GM12878 (cell line): ENCODE measurements around the gene CDHR2. TPM values are rescaled to one million over a fixed set of nuclear protein-coding genes. Genes with fewer than 3 reads are reported as not detected.

Source experiments
- ATAC-seq: fragments of 200-7000 bp; cut with Tn5 transposase; 3 replicates; pipeline ENCODE4 v1.9.1; 2020; ENCODE audit warnings: mild to moderate bottlenecking, moderate library complexity
- BruUV-seq: library from RNA; stranded (reverse); fragments of 400-500 nt; replicated peaks from 2 replicates; lab custom pipeline; 2021; lab: Mats Ljungman, UMichigan
- CTCF ChIA-PET: fragments of 300-600 bp; sonication (Branson Sonifier 250); formaldehyde crosslinking; extraction: SDS; loops from one replicate; lab custom pipeline; 2021; ENCODE audit warnings: inconsistent platforms; lab: Yijun Ruan, JAX
- POLR2A ChIA-PET: fragments of 350-600 bp; formaldehyde crosslinking; extraction: SDS; loops from one replicate; lab custom pipeline; 2021; ENCODE audit warnings: inconsistent platforms; lab: Charles Lee
- RAD21 ChIA-PET: fragments of 300-600 bp; sonication (Branson Sonifier 250); formaldehyde crosslinking; loops from one replicate; lab custom pipeline; 2023; ENCODE audit warnings: antibody characterized with exemption; ENCODE audit not compliant: unreplicated experiment; lab: Charles Lee
- SMC1A ChIA-PET: fragments of 300-600 bp; sonication (Branson Sonifier 250); formaldehyde crosslinking; loops from one replicate; lab custom pipeline; 2023; ENCODE audit not compliant: unreplicated experiment, uncharacterized antibody; lab: Charles Lee
- DNase-seq: peaks from one replicate; pipeline ENCODE4 v3.0.0-alpha.2; 2011; ENCODE audit warnings: low read depth, low spot score
- FAIRE-seq: peaks from 3 replicates; lab custom pipeline; 2011; peaks lifted over from hg19 to GRCh38; lab: Jason Lieb, UNC
- H2AFZ ChIP-seq: 2 replicates; pipeline ENCODE4 v1.6.0; 2011; ENCODE audit warnings: low read depth, low read length, control low read depth; ENCODE audit not compliant: control insufficient read depth
- H3K27ac ChIP-seq: 2 replicates; pipeline ENCODE4 v1.5.1; 2011; ENCODE audit warnings: control low read depth; ENCODE audit not compliant: control insufficient read depth, insufficient read depth
- H3K27me3 ChIP-seq, 2 experiments: replicated peaks in 1 of 2; 2 replicates each; pipeline versions ENCODE4 v1.6.0 to v1.6.1; 2011; ENCODE audit warnings: low read length in 1 of 2; ENCODE audit not compliant: control insufficient read depth in 2 of 2, insufficient read depth in 2 of 2
- H3K36me3 ChIP-seq, 2 experiments: 2 replicates each; pipeline ENCODE4 v1.5.1; 2011; ENCODE audit warnings: low read length in 1 of 2; ENCODE audit not compliant: control insufficient read depth in 2 of 2, insufficient read depth in 2 of 2
- H3K4me1 ChIP-seq: 2 replicates; pipeline ENCODE4 v1.6.1; 2011; ENCODE audit warnings: mild to moderate bottlenecking, low read length, moderate library complexity, mixed read lengths; ENCODE audit not compliant: control insufficient read depth, insufficient read depth
- H3K4me2 ChIP-seq: 2 replicates; pipeline ENCODE4 v1.6.0; 2011; ENCODE audit warnings: control low read depth; ENCODE audit not compliant: control insufficient read depth, insufficient read depth
- H3K4me3 ChIP-seq: fragments of 200-600 bp; sonication (generic); 2 replicates; pipeline ENCODE4 v1.5.1; 2016
- H3K79me2 ChIP-seq: 2 replicates; pipeline ENCODE4 v1.6.0; 2011; ENCODE audit warnings: low read length; ENCODE audit not compliant: control insufficient read depth, insufficient read depth
- H3K9ac ChIP-seq: 2 replicates; pipeline ENCODE4 v1.8.0; 2011; ENCODE audit warnings: low read length, control low read depth, mixed read lengths; ENCODE audit not compliant: control insufficient read depth, insufficient read depth
- H3K9me3 ChIP-seq: replicated peaks from 3 replicates; pipeline ENCODE4 v1.5.1; 2011; ENCODE audit warnings: mild to moderate bottlenecking, low read length; ENCODE audit not compliant: control insufficient read depth, insufficient read depth
- H4K20me1 ChIP-seq: 2 replicates; pipeline ENCODE4 v1.6.0; 2011; ENCODE audit not compliant: control insufficient read depth, insufficient read depth
- CBFB ChIP-seq: IDR thresholded peaks from 2 replicates; pipeline ENCODE4 v1.6.1; 2016; ENCODE audit warnings: antibody characterized with exemption, low read depth
- ETV6 ChIP-seq, 2 experiments: fragments of 450-650 bp in 1 of 2; IDR thresholded peaks in 1 of 2; conservative IDR thresholded peaks in 1 of 2; 2 replicates each; pipeline ENCODE4 v1.6.1; 2014; ENCODE audit warnings: antibody characterized with exemption in 1 of 2, borderline replicate concordance in 1 of 2, low read depth in 1 of 2, mild to moderate bottlenecking in 1 of 2, moderate library complexity in 1 of 2
- EZH2 ChIP-seq: IDR thresholded peaks from 2 replicates; pipeline ENCODE4 v1.6.1; 2012; ENCODE audit warnings: low read depth, mild to moderate bottlenecking, control low read depth, inconsistent platforms, low read length, borderline replicate concordance; ENCODE audit not compliant: control insufficient read depth
- FOXK2 ChIP-seq: fragments of 450-650 bp; IDR thresholded peaks from 2 replicates; pipeline ENCODE4 v1.6.1; 2017; ENCODE audit warnings: mild to moderate bottlenecking, moderate library complexity
- MEF2A ChIP-seq: IDR thresholded peaks from 2 replicates; pipeline ENCODE4 v1.6.1; 2011; ENCODE audit warnings: low read depth, mild to moderate bottlenecking, low read length, moderate library complexity; ENCODE audit not compliant: insufficient read depth
- NR2C2 ChIP-seq: IDR thresholded peaks from 2 replicates; pipeline ENCODE4 v1.6.1; 2011; ENCODE audit warnings: borderline replicate concordance, low read depth; ENCODE audit not compliant: control insufficient read depth, insufficient read length
- SMAD1 ChIP-seq: fragments of 450-650 bp; IDR thresholded peaks from 2 replicates; pipeline ENCODE4 v1.6.1; 2018; ENCODE audit warnings: mild to moderate bottlenecking, low read depth; ENCODE audit not compliant: partially characterized antibody
- SRF ChIP-seq, 2 experiments: IDR thresholded peaks; 2 replicates each; pipeline ENCODE4 v1.6.1; 2011; ENCODE audit warnings: low read depth in 2 of 2, low read length in 2 of 2, mild to moderate bottlenecking in 1 of 2, moderate library complexity in 1 of 2
- WGBS: methylation state at CpG from one replicate; pipeline ENCODE4 v1.1.6; 2016; ENCODE audit warnings: low lambda C conversion rate; ENCODE audit not compliant: insufficient replicate concordance, insufficient coverage; ENCODE audit errors: missing lambda C conversion rate; 5-methylcytosine and 5-hydroxymethylcytosine counted together
- in situ Hi-C: fragments of 300-500 bp; cut with MboI; formaldehyde crosslinking; loops from 9 replicates; pipeline ENCODE4 v1.14.3; 2018; ENCODE audit warnings: mixed read lengths
- intact Hi-C: fragments of 100-400 bp; cut with micrococcal nuclease; formaldehyde crosslinking; loops from one replicate; pipeline ENCODE4 v1.14.2; 2022; ENCODE audit not compliant: unreplicated experiment
- polyA plus RNA-seq, 11 experiments: library from polyadenylated mRNA; depleted of rRNA in 4 of 11; unstranded in 6 of 11; stranded (reverse) in 5 of 11; fragments of >200 nt; fragmentation: Nextera tagmentation in 4 of 11; fragmentation: Illumina TruSeq in 1 of 11; extraction: Ambion mirVana in 4 of 11; extraction: Trizol in 1 of 11; gene quantifications; 1 replicate in 1 of 11; 2 replicates in 10 of 11; pipeline versions ENCODE4 v1.2.1 to v1.2.3, GENCODE V29; 2011 to 2016; ENCODE audit warnings: inconsistent platforms in 2 of 11, missing spikeins in 2 of 11, low read depth in 1 of 11
- total RNA-seq, 4 experiments: library from RNA; depleted of rRNA in 3 of 4; stranded (reverse); fragments of >200 nt in 3 of 4; fragmentation: Illumina TruSeq in 1 of 4; extraction: Trizol in 1 of 4; gene quantifications; 2 replicates each; pipeline versions ENCODE4 v1.2.1 to v1.2.3, GENCODE V29; 2013 to 2021
- TF ChIP-seq, protein P1 (sequence below): IDR thresholded peaks from 2 replicates; pipeline ENCODE4 v1.6.1; 2012; ENCODE audit warnings: low read depth, low read length, improper control_type of control experiment
- TF ChIP-seq, protein P2 (sequence below): IDR thresholded peaks from 2 replicates; pipeline ENCODE4 v1.6.1; 2012; ENCODE audit warnings: low read depth, low read length, improper control_type of control experiment

CDHR2 gene
- total and polyA plus RNA-seq, 10 of the 15 experiments (the other 5 are each of a cell fraction or from before 2014, with no cell fraction given) = 0.03 to 0.46 (median 0.06) TPM; not detected in 5

DNA sequence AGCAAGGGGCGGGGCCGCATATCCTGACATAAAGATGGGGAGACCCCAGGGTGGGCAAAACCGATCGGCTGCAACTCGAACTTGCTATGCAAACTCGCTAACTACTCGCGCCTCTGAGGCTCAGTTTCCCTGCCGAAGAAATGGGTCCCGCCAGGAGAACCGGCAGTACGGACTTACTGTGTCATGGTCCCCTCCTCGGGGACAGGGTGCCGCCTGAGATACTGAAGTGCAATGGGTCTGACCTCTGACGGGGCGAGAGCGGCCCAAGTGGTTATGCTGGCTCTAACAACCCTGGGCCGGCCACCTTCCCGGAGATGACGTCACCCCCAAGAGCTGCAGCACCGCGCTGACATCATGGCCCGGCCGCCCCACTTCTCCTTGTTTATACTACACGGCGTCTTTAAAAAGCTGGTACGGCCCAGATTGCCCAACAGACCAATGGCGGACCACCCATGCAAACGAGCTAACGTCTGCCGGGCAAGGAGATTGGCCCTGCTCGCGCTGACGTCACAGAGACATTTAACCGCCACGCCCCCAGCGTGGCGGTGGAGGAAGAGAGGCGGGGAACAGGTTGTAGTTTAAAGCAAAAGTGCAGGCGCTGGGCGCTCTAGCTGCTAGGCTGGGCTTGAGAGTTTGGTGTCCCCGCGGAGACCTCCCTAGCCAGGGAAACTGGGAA is 11.4 kb upstream of the CDHR2 start (continued):
- TF ChIP-seq ETV6 (conservative IDR thresholded peaks at IDR 0.05 in 1 of 2, IDR thresholded peaks at IDR 0.05 in 1 of 2; ENCODE audit: borderline replicate concordance in 1 of 2, low read depth in 1 of 2) (no peak), MEF2A (no peak), CBFB (no peak), SRF (IDR thresholded peaks at IDR 0.05; ENCODE audit: low read depth in 2 of 2, low read length in 2 of 2) (no peak), FOXK2 (peak; percentile 91), EZH2 (no peak)
- TF ChIP-seq, protein P1, sequence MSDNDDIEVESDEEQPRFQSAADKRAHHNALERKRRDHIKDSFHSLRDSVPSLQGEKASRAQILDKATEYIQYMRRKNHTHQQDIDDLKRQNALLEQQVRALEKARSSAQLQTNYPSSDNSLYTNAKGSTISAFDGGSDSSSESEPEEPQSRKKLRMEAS = no peak; the same call in 1 of the 2 replicates

DNA sequence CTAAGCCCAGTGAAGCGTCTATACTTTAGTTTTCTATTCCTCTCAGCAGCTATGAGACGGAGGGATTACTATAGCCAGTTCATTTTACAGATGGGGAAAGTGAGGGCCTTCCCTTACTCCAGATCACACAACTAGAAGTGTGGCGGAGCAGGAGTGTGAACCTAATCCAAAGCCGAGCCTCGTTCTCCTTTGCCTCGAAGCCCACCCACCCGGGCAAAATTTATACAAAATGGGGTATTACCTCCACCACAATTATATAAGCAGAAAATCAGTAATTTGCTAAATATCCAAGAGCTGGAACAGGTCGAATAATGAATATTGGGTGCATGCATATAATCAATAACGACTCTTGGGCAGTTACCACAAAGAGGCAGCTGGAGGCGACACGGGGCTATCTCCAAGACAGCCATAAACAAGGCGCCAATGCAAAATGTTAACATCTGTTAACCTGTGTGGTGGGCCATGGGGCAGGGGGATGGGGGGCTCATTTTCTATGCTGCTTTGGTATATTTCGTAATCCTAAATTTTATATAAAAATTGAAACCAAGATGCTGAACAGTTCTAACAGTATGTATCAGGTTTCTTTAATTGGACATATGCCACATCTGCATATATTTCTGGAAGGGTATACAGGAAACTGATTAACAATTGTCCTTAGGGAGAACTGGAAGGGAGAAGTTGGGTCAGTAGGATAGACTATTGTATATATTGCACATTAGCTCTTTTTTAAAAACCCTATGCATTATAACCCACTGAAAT is 10.7 kb upstream of the CDHR2 start:
- WGBS = 25% methylated on average over 13 of the region's 13 CpGs
- H3K4me3 ChIP-seq = peak overlapping the region; percentile 41; the same call in 1 of the 2 replicates
- ChIA-PET CTCF (interaction anchor here (0.8 to 2.6 kb wide), 7 partner anchors 32 to 808 kb away, joined by 3 to 22 read pairs (median 3); partner anchors contain the start of gene FAF2), POLR2A (interaction anchor here (0.6 to 3.7 kb wide), 4 partner anchors 90 to 888 kb away, joined by 3 to 16 read pairs (median 8); partner anchors contain the start of genes FAF2, GRK6, KIAA1191 and TSPAN17), SMC1A (interaction anchor here (1.1 to 2.6 kb wide), 5 partner anchors 86 to 809 kb away, joined by 3 to 8 read pairs (median 4); partner anchors contain the start of gene FAF2), RAD21 (interaction anchor here (0.8 to 2.5 kb wide), 7 partner anchors 56 to 177 kb away, joined by 3 to 9 read pairs (median 7); partner anchors contain the start of genes CLTB, FAF2, KIAA1191 and TSPAN17)
- H3K36me3 ChIP-seq = no peaks in the 10 kb centered on the region
- peaks cover 32% of the 10 kb centered on the region for H3K4me1 ChIP-seq
- peak overlapping the region; percentile 39; the same call in 1 of the 2 replicates for H3K27ac ChIP-seq
- DNase-seq = no peak
- intact Hi-C loops = loop anchor here (5.0 to 10.0 kb wide), 3 partner anchors 91 to 1576 kb away; partner anchors contain the start of genes FAF2, HIGD2A, N4BP3 and NOP16
- ATAC-seq = no peak
- peak overlapping the region; percentile 95 for H3K4me2 ChIP-seq
- BruUV-seq = no TSS peak
- TF ChIP-seq, protein P2, sequence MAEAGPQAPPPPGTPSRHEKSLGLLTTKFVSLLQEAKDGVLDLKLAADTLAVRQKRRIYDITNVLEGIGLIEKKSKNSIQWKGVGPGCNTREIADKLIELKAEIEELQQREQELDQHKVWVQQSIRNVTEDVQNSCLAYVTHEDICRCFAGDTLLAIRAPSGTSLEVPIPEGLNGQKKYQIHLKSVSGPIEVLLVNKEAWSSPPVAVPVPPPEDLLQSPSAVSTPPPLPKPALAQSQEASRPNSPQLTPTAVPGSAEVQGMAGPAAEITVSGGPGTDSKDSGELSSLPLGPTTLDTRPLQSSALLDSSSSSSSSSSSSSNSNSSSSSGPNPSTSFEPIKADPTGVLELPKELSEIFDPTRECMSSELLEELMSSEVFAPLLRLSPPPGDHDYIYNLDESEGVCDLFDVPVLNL = 0 out of 2 replicates have a peak, but pooled peaks have one; percentile 1
- TF ChIP-seq NR2C2 (no peak), SMAD1 (peak; percentile 30)
- no peak for FAIRE-seq
- peak overlapping the region; percentile 99 for H3K9ac ChIP-seq
- in situ Hi-C loops = no loop called here
- H2AFZ ChIP-seq = peak overlapping the region; percentile 73
- H3K79me2 ChIP-seq = peaks cover 34% of the 10 kb centered on the region
- H4K20me1 ChIP-seq = no peaks in the 10 kb centered on the region
- no peaks in the 10 kb centered on the region for H3K9me3 ChIP-seq
- H3K27me3 ChIP-seq = no peaks in the 10 kb centered on the region
